Thymus (tissue), 11 donors: ENCODE data around the gene HIC1. TPM values are rescaled to one million over a fixed set of nuclear protein-coding genes. Genes with fewer than 3 reads are reported as not detected.

Experiments used
- DNase-seq, 9 donors: peaks; one replicate each; pipeline ENCODE4 v3.0.0-alpha.2; 2013; ENCODE audit warnings: low spot score in 9 of 9, low read depth in 6 of 9, missing footprints in 1 of 9
- H3K27ac ChIP-seq, 2 donors: one replicate each; pipeline ENCODE4 v1.5.1; 2013; ENCODE audit warnings: control low read depth in 1 of 2, low read depth in 1 of 2, low read length in 1 of 2, mild to moderate bottlenecking in 1 of 2, moderate library complexity in 1 of 2
- H3K27me3 ChIP-seq, 2 donors: one replicate each; pipeline ENCODE4 v1.5.1; 2013; ENCODE audit warnings: low read length in 1 of 2; ENCODE audit not compliant: control insufficient read depth in 2 of 2, insufficient read depth in 1 of 2
- H3K36me3 ChIP-seq, 2 donors: one replicate each; pipeline ENCODE4 v1.5.1; 2013; ENCODE audit warnings: low read length in 1 of 2, mild to moderate bottlenecking in 1 of 2, moderate library complexity in 1 of 2; ENCODE audit not compliant: control insufficient read depth in 2 of 2, insufficient read depth in 2 of 2
- H3K4me1 ChIP-seq, 2 donors: one replicate each; pipeline ENCODE4 v1.5.1; 2013; ENCODE audit warnings: low read length in 2 of 2; ENCODE audit not compliant: control insufficient read depth in 2 of 2, insufficient read depth in 2 of 2
- H3K4me3 ChIP-seq, 2 donors: one replicate each; pipeline ENCODE4 v1.5.1; 2013; ENCODE audit warnings: low read length in 2 of 2, control low read depth in 1 of 2, mild to moderate bottlenecking in 1 of 2
- H3K9me3 ChIP-seq, 2 donors: one replicate each; pipeline ENCODE4 v1.5.1; 2013; ENCODE audit warnings: low read length in 1 of 2, mild to moderate bottlenecking in 1 of 2; ENCODE audit not compliant: control insufficient read depth in 2 of 2, insufficient read depth in 1 of 2
- WGBS: extraction: QIAGEN DNeasy Blood & Tissue Kit; methylation state at CpG from one replicate; pipeline ENCODE4 v1.1.7; 2013; 5-methylcytosine and 5-hydroxymethylcytosine counted together
- polyA plus RNA-seq: library from polyadenylated mRNA; stranded (reverse); fragments of 200-250 nt; gene quantifications from one replicate; pipeline ENCODE4 v1.2.3, GENCODE V29; 2013
- total RNA-seq: library from RNA; stranded (reverse); fragments of 120-200 nt; gene quantifications from one replicate; pipeline ENCODE4 v1.2.4, GENCODE V29; 2013
- donor health status: healthy.

Gene HIC1
- total and polyA plus RNA-seq, 2 donors: 4.2 to 11.8 TPM

GRCh38 chr17:2041561-2042389 is 13.1 kb upstream of the HIC1 start, which contains the start of gene OVCA2:
Gene OVCA2 (plus strand): TSS chr17:2042022. CDS start chr17:2042048, 26 bp downstream.
- no peaks in the 10 kb centered on the region for H3K27me3 ChIP-seq
- WGBS: 1% methylated on average over 92 of the region's 93 CpGs
- peak; percentile 92 to 99 (median 97) for DNase-seq
- peaks cover 15 to 23% of the 10 kb centered on the region in 2 donors for H3K4me1 ChIP-seq
- peak within 1 kb of the TSS; percentile 54 to 76 for H3K4me3 ChIP-seq
- H3K36me3 ChIP-seq: peaks cover 16 to 26% of the 10 kb centered on the region in 2 donors
- peak within 1 kb of the TSS; percentile 41 to 92 for H3K27ac ChIP-seq
- H3K9me3 ChIP-seq: no peaks in the 10 kb centered on the region

GRCh38 chr17:2042390-2042847 is 12.5 kb upstream of the HIC1 start:
- Histone ChIP-seq H3K9me3 (no peaks in the 10 kb centered on the region), H3K4me3 (peak overlapping the region; percentile 54 to 76), H3K27ac (peak overlapping the region; percentile 33 to 92), H3K36me3 (peaks cover 10 to 24% of the 10 kb centered on the region in 2 donors), H3K4me1 (peaks cover 15 to 23% of the 10 kb centered on the region in 2 donors), H3K27me3 (peaks cover 0 to 2% of the 10 kb centered on the region in 2 donors)
- WGBS: 31% methylated on average over 17 of the region's 17 CpGs
- DNase-seq: no peak

- peaks cover 15 to 23% of the 10 kb centered on the region in 2 donors for H3K4me1 ChIP-seq
- peak overlapping the region in 1 of 2 donors; percentile 54 for H3K4me3 ChIP-seq
- no peaks in the 10 kb centered on the region for H3K9me3 ChIP-seq
- peak overlapping the region in 1 of 2 donors; percentile 48 for H3K27ac ChIP-seq
- DNase-seq: no peak
- 96% methylated on average over 5 of the region's 5 CpGs for WGBS
- peaks cover 0 to 8% of the 10 kb centered on the region in 2 donors for H3K27me3 ChIP-seq
- H3K36me3 ChIP-seq: peaks cover 6 to 19% of the 10 kb centered on the region in 2 donors
These were observed 12.0 kb upstream of the HIC1 start for GRCh38 chr17:2042933-2043332.

GRCh38 chr17:2043785-2044184 is 11.1 kb upstream of the HIC1 start:
- peaks cover 6 to 16% of the 10 kb centered on the region in 2 donors for H3K27me3 ChIP-seq
- no peaks in the 10 kb centered on the region for H3K9me3 ChIP-seq
- peaks cover 6 to 19% of the 10 kb centered on the region in 2 donors for H3K36me3 ChIP-seq
- 98% methylated on average over 6 of the region's 6 CpGs for WGBS
- peaks cover 17 to 26% of the 10 kb centered on the region in 2 donors for H3K4me1 ChIP-seq
- H3K27ac ChIP-seq: peak overlapping the region in 1 of 2 donors; percentile 25
- no peak overlapping the region for H3K4me3 ChIP-seq
- DNase-seq: no peak

GRCh38 chr17:2044263-2044894 is 10.5 kb upstream of the HIC1 start:
- no peak overlapping the region for H3K4me3 ChIP-seq
- H3K4me1 ChIP-seq: peaks cover 22 to 32% of the 10 kb centered on the region in 2 donors
- no peaks in the 10 kb centered on the region for H3K9me3 ChIP-seq
- WGBS: 99% methylated on average over 5 of the region's 5 CpGs
- H3K36me3 ChIP-seq: peaks cover 6 to 19% of the 10 kb centered on the region in 2 donors
- DNase-seq: no peak
- peaks cover 11 to 22% of the 10 kb centered on the region in 2 donors for H3K27me3 ChIP-seq
- H3K27ac ChIP-seq: peak overlapping the region in 1 of 2 donors; percentile 9

- Histone ChIP-seq H3K4me3 (no peak overlapping the region), H3K36me3 (peaks cover 3 to 15% of the 10 kb centered on the region in 2 donors), H3K9me3 (peaks cover 0 to 8% of the 10 kb centered on the region in 2 donors), H3K27me3 (peaks cover 37 to 47% of the 10 kb centered on the region in 2 donors), H3K4me1 (peaks cover 18 to 34% of the 10 kb centered on the region in 2 donors), H3K27ac (no peak overlapping the region)
- 90% methylated on average over 6 of the region's 6 CpGs for WGBS
- no peak for DNase-seq
These were observed 7.3 kb upstream of the HIC1 start for GRCh38 chr17:2047590-2047989.

GRCh38 chr17:2048805-2049204 is 6.1 kb upstream of the HIC1 start:
- Histone ChIP-seq H3K9me3 (peaks cover 0 to 8% of the 10 kb centered on the region in 2 donors), H3K27ac (no peak overlapping the region), H3K36me3 (peaks cover 3% of the 10 kb centered on the region in 2 donors), H3K4me3 (peak overlapping the region in 1 of 2 donors; percentile 67), H3K4me1 (peaks cover 21 to 32% of the 10 kb centered on the region in 2 donors), H3K27me3 (peaks cover 47 to 58% of the 10 kb centered on the region in 2 donors)
- 33% methylated on average over 9 of the region's 9 CpGs for WGBS
- no peak for DNase-seq

GRCh38 chr17:2049333-2050299 is 5.3 kb upstream of the HIC1 start:
- WGBS: 3% methylated on average over 104 of the region's 104 CpGs
- H3K27me3 ChIP-seq: peaks cover 55 to 66% of the 10 kb centered on the region in 2 donors
- H3K36me3 ChIP-seq: no peaks in the 10 kb centered on the region
- H3K4me1 ChIP-seq: peaks cover 26 to 41% of the 10 kb centered on the region in 2 donors
- H3K4me3 ChIP-seq: peak overlapping the region; percentile 40 to 67
- peak overlapping the region in 1 of 2 donors; percentile 48 for H3K27ac ChIP-seq
- H3K9me3 ChIP-seq: peaks cover 0 to 8% of the 10 kb centered on the region in 2 donors
- DNase-seq: peak in 6 of 9 donors; percentile 67 to 87 (median 74)
